ENCODE measurements around the gene NOCT.
"Not testable (repeated sequence)": the region's sequence is repeated elsewhere in the genome, so short reads cannot be mapped to it uniquely, and the experiment has no call there.

The NOCT gene

DNA sequence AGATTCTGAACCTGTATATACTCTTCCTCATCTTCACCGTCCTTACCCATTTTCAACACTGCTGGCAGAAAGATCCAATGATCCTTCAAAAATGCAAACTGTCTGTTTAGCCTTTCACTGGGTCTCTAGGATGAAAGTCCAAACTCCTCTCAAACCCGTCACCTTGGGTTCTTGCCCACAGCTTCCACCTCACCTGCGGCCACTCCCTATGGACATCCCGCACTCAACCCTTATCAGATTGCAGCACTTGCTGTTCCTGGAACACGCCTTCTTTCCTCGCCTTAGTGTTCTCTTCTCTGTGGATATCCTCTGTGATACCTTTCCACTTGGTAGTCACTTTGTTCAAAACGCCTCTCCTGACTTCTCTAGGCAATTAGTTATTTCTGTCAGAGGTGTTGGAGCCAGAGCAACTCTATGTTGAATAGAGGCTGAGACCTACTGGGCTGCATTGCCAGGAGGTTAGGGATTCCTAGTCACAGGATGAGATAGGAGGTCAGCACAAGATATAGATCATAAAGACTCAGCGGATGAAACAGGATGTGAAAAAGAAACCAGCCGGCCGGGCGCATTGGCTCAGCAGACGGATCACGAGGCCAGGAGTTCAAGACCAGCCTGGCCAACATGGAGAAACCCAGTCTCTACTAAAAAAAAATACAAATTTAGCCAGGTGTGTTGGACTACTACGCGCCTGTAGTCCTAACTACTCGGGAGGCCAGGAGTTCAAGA, 4.2 kb upstream of the NOCT start:
- no peak for FAIRE-seq

DNA sequence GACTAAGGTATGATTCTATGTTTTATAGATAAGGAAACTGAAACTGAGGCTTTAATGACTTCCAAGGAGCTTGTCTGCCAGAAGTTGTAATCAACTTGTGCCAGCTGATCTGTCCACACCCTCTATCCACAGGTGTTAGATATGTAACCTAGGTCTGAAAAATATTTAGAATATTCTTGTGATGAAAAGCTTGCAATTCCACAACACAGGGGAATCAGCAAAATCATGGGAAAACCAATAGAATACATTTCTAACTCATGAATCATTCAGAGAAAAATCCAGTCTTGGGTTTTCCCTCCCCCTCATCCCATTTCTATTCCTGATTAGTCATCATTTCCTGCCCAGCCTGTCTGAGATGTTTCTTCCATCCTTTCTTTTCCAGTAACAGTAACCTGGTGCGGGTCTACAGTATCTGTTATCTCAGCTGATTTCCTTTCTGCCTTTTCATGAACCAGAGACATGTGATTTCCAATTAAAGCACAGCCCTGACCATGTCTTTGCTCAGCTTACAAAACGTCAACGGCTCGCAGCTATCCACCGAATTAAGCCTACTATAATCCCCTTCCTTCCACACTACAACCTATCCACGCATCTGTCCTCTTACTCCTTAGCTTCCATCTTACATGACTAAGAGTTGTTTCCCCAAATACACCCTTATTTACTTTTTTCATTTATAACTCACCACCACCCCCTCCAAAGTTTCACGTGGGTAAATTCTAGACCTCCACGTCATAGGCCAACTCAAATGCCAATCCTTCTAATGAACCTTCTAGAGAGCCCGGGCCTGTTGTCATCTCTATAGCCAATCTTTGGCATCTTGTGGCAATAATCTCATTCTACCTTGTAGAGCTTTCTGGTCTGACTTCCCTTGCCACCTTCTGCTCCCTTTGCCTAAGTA, 961 bp upstream of the NOCT start:
- FAIRE-seq, result no peak

GRCh38 chr4:139015948-139016471, 429 bp downstream of the NOCT start:
- no peak for FAIRE-seq

DNA sequence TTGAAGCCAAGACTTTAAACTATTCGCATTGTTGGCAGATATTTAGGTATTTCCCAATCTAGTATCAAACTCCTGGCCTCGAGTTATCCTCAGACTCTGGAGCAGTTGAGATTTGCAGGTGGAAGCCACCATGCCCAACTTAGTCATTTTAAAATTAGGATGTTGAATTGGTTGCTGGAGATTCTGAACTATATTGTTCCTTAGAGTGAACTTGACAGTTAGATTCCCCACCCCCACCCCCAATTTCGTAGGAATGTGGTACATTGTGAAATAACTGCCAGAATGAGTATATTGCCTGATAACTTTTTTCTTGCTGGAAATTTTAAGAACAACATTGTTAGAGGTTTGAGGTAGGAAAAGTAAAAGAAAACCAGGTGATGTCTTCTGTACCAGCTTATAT, 2.3 kb downstream of the NOCT start:
- FAIRE-seq, result no peak

- FAIRE-seq, result no peak
These were observed 2.9 kb downstream of the NOCT start for GRCh38 chr4:139018501-139018900.

DNA sequence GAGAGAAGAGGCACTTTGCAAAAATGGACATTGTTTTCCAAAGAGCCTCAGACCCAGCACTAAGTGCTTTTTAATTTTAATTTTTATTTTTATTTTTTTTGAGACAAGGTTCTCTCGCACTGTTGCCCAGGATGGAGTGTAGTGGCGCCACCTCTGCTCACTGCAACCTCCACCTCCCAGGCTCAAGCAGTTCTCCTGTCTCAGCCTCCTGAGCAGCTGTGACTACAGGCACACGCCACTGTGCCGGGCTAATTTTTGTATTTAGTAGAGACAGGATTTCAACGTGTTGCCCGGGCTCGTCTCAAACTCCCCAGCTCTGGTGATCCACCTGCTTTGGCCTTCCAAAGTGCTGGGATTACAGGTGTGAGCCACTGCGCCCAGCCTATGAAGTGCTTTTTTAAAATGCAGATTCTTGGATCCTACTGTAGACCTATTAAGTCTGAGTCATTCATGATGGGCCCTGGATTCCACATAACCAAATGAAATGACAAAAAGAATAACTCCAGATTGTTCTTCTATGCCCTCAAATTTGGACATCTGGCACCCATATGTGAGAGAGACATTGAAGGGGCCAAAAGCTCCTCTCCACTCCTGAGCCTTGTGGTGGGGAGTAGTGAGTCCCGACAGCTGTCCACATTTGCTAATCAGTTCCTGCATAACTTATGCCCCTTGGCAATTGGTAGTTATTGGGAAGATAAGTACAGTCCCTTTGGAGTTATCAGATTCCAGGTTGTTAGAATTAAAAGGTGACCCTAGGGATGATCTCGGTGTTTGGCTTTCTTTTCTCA, 3.6 kb downstream of the NOCT start:
- no peak for FAIRE-seq

GRCh38 chr4:139020384-139020783, 4.8 kb downstream of the NOCT start:
- FAIRE-seq, result no peak

DNA sequence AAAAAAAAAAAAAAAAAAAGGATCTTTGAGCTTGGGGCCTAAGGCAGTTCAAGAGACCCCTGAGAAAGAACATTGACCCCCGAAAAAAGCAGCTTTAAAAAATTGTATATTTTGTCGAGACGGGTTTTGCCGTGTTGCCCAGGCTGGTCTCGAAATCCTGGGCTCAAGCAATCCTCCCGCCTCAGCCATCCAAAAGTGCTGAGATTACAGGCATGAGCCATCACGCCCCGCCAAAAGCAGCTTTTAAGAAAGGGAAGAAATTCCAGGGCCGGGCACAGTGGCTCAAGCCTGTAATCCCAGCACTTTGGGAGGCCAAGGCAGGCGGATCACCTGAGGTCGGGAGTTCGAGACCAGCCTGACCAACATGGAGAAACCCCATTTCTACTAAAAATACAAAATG, 5.5 kb downstream of the NOCT start:
- not testable (repeated sequence) for FAIRE-seq

- FAIRE-seq, result no peak
These were observed 7.3 kb downstream of the NOCT start for GRCh38 chr4:139022835-139023234.

DNA sequence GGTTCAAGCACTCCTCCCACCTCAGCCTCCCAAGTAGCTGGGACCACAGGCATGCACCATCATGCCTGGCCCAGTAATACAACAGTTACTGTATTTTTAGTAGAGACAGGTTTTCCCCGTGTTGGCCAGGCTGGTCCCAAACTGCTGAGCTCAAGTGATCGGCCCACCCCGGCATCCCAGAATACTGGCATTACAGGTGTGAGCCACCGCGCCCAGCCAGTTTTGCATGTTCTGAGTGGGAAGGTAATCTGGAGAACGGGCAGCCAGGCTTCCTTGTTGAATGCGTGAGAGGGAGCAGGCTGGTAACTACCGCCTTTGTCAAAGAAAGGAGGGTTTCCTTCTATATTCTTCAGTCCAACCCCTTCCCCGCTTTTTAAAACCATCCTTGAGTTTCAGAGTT, 9.1 kb downstream of the NOCT start:
- no peak for FAIRE-seq

DNA sequence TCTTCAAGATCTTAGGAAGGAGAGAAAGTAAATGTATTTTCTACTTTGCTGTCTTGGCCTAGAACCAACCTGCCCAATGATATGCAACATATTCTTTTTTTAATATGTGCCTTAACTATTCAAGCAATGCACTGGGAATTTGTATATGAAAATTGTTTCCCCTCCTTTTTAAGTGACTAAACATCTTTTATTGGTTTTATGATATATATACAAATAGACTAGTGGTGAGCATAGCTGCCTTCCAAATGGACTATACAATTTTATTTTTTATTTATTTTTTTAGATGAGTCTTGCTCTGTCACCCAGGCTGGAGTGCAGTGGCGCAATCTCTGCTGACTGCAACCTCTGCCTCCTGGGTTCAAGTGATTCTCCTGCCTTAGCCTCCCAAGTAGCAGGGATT, 10.3 kb downstream of the NOCT start:
- no peak for FAIRE-seq

DNA sequence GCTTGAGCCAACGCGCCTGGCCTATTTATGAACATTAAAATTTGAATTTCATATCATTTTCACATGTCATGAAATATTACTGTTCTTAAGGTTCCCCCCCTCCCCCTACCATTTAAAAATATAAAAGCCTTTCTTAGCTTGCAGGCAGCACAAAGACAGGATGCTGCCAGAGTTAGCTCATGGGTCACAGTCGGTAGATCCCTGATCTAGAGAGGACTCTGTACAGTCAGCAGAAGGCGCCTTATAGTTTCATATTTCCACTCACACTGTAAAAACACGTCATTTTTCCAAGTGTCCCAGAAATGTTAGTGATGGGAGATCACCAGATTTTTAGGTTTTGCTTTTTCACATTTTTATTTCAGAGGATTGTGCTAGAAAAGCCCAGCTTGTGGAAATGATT, 12.2 kb downstream of the NOCT start:
- no peak for FAIRE-seq

DNA sequence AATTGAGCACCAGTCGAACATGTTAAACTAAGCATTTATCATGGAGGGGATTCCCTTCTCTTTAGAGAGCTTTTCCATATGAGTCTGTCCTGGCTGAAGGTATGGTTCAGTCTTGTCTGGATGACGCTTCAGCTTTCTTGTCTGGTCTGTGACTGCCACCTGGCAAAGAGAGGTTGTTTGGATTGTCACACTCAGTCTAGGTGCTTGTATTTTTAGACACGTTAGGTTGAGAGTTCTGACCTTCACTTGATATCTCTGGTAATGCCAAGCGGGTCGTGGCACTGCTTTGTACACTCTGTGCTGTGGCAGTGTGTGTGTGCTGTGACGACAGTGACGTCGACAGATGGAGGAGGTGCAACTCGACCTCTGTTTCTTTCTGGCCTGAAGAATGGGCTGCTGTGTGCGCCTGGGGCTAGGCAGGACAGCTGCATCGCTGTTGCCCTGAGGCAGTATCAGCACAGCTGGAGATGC, 12.6 kb downstream of the NOCT start:
- FAIRE-seq, result no peak

GRCh38 chr4:139029866-139030363, 14.3 kb downstream of the NOCT start:
- FAIRE-seq, result not testable (repeated sequence)

GRCh38 chr4:139030614-139031235, 15.1 kb downstream of the NOCT start:
- no peak for FAIRE-seq

DNA sequence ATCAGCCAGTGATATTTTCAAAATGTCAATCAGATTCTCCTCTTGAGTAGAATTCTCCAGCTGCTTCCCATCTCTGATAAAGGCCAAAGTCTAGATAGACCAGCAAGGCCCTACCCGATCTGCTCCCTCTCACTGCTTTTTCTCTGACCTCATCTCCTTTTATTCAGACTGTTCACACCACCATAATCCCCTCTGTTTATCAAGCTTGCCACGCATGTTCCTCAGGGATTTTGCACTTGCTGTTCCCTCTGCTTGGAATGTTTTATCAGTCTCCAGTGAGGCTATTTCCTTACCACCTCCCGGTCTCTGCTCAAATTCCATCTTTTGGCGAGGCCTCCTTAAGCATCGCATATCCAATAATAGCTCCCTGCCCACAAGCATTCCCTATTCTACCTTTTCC, 20.1 kb downstream of the NOCT start:
- no peak for FAIRE-seq

- no peak for FAIRE-seq
These were observed 21.3 kb downstream of the NOCT start for GRCh38 chr4:139036885-139037284.

DNA sequence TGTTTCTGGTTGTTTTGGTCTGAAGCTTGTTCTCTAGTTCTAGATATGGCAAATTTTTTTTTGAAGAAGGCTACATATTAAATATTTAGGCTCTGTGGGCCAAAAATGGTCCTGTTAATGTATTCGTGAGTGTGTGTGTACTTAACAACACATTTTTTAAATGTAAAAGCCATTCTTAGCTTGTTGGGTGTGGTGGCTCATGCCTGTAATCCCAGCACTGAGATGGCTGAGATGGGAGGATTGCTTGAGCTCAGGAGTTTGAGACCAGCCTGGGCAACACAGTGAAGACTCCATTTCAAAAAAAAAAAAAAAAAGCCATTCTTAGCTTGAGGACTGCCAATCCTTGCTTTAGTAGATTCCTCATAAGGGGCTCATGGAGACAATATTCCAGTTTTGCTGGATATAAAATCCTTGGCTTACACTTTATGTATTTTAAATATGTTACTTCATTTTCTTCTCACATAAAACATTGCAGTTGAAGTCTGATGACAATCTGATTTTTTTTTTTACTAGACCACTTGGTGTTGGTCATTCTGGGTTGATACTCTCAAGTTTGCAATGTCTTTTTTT, 23.4 kb downstream of the NOCT start:
- no peak for FAIRE-seq

- no peak for FAIRE-seq
These were observed 27.4 kb downstream of the NOCT start for GRCh38 chr4:139042981-139043460.

DNA sequence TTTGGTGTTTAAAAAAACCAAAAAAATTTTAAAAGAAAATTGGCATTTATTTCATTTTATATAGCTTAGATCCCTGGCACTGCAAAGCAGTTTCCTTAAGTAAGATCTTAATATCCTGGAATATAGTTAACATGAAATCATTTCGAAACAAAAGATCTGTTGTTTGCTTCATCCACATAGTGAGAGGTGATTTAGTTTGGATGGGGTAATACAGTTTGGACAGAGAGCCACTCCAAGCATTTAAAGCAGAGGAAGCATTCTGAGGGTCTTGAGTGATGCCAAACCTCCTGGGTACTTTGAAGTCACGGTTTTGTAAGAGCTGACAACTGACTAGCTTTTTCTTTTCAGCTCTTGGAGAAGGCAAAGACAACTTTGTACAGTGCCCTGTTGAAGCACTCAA, 28.7 kb downstream of the NOCT start:
- FAIRE-seq, result no peak

DNA sequence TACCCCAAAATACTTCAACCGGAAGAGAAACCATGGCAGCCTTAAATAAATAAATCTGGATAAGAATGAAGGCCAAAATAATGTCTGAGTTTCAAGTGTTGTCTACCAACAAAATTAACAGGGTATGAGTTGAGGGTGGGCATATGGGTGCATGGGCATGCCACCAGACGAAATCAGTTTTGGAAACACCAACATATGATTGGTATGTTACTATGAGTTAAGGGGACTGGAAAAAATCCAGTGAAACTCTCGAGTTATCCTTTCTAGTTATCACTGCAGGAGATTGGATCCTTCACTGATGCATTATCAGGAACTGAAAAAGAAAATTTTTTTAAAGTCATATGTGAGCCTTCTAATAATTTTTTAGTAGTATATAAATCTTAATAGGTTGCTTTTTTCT, 32.4 kb downstream of the NOCT start:
- no peak for FAIRE-seq

DNA sequence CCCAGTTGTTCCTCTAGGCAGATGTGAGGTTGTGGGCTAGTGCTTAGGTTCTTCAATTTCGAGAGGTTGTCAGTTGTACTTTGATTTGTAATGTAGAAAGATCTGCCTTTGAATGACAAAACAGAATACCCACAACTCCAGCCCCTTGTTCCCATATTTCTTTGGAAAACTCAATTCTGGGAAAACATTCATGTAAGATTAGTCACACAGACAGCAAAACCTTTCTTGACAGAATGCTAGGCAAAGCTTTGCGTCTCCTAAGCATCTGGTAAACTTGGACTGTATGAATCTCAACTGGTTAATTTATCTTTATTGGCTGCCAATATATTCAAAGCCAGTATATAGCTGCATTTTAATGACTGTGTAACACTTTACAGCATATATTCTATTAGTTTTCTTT, 34.9 kb downstream of the NOCT start:
- no peak for FAIRE-seq
